Spleen (tissue), 7 donors: ENCODE data around the gene EWSR1.

Experiments
- POLR2A ChIP-seq, 3 donors: fragments of 450-650 bp; IDR thresholded peaks; one replicate each; pipeline ENCODE4 v1.5.1; 2017; ENCODE audit warnings: antibody characterized with exemption in 3 of 3, mild to moderate bottlenecking in 1 of 3
- POLR2AphosphoS5 ChIP-seq, 3 donors: sonication (generic); formaldehyde crosslinking; IDR thresholded peaks; one replicate each; pipeline ENCODE4 v1.5.1; 2017; ENCODE audit warnings: antibody characterized with exemption in 3 of 3
- TF ChIP-seq, protein P1 (sequence below), 11 experiments: fragments of 200-600 bp in 7 of 11; fragments of 450-650 bp in 4 of 11; sonication (generic) in 4 of 11; IDR thresholded peaks in 8 of 11; conservative IDR thresholded peaks in 3 of 11; 1 replicate in 7 of 11; 2 replicates in 4 of 11; pipeline versions ENCODE4 v1.4.0 to v1.8.0; 2016 to 2021; ENCODE audit warnings: antibody characterized with exemption in 11 of 11, inconsistent platforms in 4 of 11, mild to moderate bottlenecking in 1 of 11
- donor health status: DM: no; HTN: no; CAD: no; lungs with moderate emphysema.
- donor health status: DM: no; HTN: no; CAD: no.
- donor health status: DM: no; HTN: no; CAD: no.

DNA sequence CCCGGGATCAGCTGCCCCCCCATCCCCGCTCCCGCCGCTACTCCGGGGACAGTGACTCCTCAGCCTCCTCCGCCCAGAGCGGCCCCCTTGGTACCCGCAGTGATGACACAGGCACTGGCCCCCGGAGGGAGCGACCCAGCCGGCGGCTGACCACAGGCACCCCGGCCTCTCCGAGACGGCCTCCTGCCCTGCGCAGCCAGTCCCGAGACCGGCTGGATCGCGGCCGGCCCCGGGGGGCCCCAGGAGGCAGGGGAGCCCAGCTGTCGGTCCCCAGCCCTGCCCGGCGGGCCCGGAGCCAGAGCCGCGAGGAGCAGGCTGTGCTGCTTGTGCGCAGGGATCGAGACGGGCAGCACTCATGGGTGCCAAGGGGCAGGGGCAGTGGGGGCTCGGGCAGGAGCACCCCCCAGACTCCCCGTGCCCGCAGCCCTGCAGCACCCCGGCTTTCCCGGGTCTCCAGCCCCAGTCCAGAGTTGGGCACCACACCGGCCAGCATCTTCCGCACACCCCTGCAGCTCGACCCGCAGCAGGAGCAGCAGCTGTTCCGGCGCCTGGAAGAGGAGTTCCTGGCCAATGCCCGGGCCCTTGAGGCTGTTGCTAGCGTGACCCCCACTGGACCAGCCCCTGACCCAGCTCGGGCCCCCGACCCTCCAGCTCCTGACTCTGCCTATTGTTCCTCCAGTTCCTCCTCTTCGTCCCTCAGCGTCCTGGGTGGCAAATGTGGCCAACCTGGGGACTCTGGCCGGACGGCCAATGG, 43.6 kb downstream of the EWSR1 start:
- TF ChIP-seq, protein P1, sequence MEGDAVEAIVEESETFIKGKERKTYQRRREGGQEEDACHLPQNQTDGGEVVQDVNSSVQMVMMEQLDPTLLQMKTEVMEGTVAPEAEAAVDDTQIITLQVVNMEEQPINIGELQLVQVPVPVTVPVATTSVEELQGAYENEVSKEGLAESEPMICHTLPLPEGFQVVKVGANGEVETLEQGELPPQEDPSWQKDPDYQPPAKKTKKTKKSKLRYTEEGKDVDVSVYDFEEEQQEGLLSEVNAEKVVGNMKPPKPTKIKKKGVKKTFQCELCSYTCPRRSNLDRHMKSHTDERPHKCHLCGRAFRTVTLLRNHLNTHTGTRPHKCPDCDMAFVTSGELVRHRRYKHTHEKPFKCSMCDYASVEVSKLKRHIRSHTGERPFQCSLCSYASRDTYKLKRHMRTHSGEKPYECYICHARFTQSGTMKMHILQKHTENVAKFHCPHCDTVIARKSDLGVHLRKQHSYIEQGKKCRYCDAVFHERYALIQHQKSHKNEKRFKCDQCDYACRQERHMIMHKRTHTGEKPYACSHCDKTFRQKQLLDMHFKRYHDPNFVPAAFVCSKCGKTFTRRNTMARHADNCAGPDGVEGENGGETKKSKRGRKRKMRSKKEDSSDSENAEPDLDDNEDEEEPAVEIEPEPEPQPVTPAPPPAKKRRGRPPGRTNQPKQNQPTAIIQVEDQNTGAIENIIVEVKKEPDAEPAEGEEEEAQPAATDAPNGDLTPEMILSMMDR (IDR thresholded peaks at IDR 0.05 in 8 of 11, conservative IDR thresholded peaks at IDR 0.05 in 3 of 11): no peak
- TF ChIP-seq POLR2AphosphoS5 (IDR thresholded peaks at IDR 0.05) (no peak), POLR2A (IDR thresholded peaks at IDR 0.05) (no peak)
